ENCODE measurements around the gene STK33.

The STK33 gene

DNA sequence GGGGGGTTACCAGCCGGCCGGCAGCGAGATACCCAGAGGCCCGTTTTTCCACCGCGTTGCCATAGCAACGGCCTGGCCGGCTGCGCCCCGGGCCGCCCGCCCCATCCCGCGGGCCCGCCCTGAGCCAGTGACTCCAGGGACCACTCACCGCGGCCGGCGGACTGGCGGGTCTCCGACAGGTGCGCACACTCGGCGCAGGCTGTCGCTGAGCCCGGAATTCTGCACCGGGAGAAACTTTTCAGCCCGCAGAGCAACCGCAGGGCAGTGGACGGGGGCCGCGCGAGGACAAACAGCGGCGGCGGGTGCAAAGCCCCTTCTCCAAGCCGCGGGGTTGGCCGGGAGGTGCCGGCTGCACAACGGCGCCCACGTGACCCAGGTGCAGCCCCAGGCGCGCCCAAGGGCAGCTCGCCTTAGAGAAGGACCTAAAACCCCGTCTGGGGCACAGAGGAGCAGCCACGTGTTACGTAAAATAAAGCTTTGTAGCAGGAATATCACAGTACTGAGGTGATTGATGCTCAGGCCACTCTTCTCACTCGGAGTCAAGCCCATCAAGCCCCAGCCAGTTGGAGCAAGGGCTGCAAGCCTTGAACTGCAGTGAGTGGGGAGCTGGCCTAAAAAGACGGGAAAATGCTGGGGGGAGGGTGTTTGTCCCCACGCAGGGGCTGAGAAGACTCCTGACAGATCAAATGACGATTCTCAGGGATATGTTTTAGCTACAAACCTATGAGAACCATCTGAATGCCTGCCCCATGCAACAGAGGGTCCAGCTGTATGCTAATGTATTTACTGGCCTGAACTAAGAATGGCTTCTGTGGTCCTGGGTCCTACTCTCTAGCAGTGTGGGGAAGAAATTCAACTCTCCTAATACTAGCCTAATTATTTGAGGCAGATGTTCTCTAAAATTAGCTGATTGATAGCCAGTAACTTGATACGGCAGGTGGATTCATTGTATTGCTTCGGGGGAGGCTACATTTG, at the start of gene STK33:
Gene STK33, minus strand, starts transcription at position 294 of the 975 bp plus-strand sequence. CDS start 119,323 bp downstream, outside the sequence.
- ATAC-seq = peak; percentile 65 to 68

GRCh38 chr11:8642196-8642841, 48.3 kb upstream of the STK33 start:
- no peak for ATAC-seq

GRCh38 chr11:8641332-8641731, 47.3 kb upstream of the STK33 start:
- no peak for ATAC-seq

DNA sequence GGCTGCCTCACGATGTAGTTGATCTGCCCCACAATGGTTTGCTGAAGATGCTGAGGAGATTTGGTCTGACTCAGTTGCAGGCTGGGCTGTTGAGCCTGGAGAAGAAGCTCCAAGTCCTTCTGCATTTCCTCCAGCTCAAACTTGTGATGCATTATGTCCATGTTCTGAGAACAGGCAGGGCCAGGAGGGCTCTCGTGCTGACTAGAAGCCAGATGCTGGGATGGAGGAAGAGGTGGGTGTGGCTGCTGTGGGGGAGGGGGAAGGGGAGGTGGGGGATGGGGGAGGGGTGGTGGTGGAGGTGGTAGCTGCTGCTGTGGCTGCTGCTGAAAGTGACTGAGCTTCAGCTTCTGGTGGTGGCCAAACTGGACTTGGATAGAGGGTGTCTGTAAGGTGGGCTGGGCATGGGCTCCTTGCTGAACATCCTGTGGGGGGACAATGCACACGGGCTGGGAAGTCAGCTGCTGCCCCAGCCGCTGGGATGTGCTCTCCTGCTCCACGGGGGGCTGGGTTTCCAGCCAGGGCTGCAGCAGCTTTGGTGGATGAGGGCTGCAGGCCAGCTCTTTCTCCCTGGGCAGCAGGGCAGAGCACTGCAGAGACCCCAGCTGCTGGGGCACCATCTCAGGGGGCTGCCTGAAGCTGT, 46.4 kb upstream of the STK33 start:
- ATAC-seq = no peak

DNA sequence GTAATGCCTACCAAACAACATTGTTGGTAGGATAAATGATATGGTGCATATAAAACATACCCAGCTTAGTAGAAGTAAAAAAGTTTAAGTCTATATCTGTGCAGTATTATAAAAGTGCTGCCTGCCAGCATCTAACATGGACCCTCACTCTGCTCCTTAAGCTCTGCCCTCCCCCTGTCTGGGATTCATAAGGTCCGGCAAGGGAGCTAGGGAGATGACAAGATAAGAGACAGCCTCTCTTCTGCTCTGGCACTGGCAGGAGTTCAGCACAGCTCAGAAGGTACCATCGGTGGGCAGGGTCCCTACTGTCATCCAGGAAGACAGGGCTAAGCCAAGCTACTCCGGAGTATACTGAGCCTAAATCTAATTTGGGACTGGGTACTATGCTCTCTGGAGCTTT, 45.6 kb upstream of the STK33 start:
- no peak for ATAC-seq

GRCh38 chr11:8638300-8638699, 44.3 kb upstream of the STK33 start:
- ATAC-seq = no peak

DNA sequence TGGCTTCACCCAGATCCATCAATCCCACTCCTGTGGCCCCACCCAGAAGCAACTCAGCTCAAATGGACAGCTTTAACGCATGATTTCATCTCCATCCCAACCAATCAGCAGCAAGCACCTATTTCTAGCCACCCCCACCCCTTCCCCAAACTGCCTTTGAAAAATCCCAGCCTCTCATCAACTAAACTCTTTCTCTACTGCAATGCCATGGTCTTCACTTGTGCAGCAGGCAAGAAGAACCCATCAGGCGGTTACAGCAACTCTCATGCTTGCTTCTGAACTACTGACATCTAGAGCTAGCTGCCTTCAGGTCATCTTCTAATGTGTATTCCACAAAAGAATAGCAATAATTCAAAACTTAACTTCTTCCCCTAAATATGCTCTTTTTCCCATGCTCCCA, 42.1 kb upstream of the STK33 start:
- ATAC-seq = no peak

DNA sequence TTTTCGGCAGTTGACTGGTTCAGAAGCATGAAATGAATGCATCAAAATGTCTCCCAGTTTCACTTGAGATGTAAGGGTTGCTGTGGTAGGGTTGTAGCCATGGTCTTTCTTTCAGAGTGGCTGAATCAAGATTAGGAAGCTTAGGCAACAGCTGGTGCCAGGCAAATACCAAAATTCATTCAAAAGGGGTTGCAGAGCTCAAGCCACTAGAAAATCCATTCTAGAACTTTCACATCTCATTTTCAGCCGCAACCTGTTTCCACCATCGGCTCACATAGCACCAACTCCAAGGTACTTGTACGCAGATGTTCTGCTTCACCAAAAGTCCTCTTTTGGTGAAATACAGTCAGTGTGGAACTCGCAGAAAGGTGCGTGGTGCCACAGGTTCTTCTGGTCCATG, 40.5 kb upstream of the STK33 start:
- ATAC-seq = no peak

DNA sequence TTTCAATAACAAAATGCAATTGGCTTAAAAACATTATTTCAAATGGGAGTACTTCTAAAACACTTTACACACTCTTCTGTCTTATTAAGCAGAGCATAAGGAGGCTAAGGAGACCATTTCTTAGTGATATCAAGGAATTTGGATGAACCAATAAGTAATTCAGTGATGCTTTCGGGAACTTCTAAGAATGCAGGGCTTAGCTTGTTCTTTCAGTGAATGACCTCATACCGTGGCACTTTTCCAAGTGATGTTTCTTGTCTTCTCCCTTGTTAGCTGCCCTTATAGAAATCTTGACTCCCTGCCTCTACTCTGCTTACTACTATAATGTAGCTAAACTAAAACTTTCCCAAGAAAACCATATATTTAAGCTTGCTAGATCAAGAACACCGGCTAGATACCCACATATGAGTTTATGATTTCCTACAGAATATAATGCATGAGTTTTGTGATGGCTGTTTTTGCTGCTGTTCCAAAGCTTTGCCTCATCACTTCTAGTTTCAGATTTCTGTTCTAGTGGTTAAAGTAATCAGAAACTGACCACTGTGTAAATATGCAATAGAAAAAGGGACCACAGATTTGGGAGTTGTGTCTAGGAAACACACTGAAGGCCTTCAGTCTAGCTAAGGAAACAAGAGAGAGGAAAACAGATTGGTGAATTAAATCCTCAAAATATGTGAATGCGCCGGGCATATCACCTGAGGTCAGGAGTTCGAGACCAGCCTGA, 37.5 kb upstream of the STK33 start:
- ATAC-seq = no peak

DNA sequence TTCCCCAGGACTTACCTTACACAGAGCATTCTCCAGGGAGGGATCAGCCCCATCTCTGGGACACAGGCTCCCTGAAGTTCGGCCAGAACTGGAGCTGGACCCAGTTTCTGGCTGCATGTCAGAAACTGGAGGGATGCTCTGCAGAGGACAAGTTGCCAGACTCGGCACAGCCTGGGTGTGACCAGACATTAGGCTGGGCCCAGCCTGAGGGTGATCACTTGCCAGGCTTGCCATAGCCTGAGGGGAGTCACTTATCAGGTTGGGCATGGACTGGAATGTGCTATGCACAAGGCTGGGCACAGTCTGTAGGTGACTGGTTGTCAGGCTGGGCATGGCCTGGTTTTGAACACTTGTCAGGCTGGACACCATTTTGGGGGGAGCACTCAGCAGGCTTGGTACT, 30.7 kb upstream of the STK33 start:
- no peak for ATAC-seq

GRCh38 chr11:8621147-8621546, 27.1 kb upstream of the STK33 start:
- ATAC-seq = no peak

DNA sequence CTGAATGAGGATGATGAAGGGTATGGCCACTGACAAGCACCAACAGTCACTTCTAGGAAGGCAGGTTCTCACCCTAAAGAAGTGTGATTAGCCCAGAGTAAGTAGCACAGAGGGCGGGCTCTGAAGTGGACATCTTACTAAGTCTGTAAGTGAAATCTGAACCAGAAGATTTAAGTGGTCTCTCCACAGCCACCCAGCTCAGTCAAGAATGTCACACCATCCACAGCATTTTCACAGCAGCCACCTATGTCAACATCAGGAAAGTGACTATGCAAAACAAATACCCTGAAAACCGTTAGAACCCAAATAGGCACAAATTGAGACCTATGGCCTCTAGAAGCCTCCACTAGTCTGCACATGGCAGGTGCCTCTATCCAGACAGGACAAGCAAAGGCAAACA, 23.0 kb upstream of the STK33 start:
- no peak for ATAC-seq

DNA sequence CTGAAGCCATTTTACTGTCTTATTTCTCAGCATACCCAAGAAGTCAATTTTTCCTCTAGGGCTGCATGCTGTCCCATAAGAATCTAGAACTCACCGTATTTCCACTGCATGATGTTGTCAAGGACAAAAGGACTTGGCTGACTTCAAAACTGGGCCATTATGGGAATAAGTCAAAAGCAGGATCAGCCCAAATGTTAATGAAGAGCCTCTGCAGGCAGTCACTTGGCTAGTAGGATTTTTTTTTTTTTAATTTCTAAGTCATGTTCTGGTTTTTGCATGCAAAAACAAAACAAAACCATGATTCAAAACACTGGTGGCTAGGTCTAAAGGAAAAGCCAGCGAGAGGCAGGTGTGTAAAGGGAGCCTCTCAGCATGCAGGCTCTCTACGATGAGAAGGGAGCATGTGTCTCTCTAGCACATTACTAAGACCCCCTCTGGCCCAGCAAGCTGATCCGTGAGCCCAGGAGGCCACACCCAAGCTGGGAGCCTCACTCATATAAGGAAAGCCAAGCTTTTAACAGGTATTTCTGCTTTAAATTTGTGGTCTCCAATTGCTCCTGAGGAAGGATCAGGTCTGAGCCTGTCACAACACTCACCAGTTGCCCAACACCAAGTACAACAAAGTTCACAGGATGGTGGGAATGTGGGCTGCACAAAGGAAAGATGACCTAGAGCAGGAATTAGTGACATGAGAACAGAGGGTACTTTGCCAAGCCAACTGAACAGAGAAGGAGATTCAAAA, 21.4 kb upstream of the STK33 start:
- ATAC-seq = no peak

DNA sequence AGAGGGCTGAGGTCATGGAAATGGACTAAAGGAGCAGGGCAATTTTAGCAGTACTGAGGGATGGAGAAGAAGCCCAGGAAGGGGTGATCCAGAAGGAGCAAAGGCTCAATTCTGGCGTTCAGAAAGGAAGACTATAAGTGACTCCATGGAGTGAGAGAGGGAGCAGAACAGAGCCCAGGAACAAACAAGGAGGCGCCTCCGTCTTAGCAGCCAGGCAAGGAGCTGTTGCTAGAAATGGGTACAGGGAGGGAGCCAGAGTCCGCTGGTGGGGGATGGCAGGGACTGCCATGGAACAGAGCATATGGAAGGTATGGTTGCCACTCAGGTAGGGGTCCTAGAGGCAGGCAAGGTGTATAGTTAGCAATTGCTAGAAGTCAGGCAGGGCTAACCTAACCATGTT, 20.5 kb upstream of the STK33 start:
- ATAC-seq = no peak

- no peak for ATAC-seq
Observed at GRCh38 chr11:8613036-8613435, 19.0 kb upstream of the STK33 start.

GRCh38 chr11:8612522-8612921, 18.5 kb upstream of the STK33 start:
- no peak for ATAC-seq

DNA sequence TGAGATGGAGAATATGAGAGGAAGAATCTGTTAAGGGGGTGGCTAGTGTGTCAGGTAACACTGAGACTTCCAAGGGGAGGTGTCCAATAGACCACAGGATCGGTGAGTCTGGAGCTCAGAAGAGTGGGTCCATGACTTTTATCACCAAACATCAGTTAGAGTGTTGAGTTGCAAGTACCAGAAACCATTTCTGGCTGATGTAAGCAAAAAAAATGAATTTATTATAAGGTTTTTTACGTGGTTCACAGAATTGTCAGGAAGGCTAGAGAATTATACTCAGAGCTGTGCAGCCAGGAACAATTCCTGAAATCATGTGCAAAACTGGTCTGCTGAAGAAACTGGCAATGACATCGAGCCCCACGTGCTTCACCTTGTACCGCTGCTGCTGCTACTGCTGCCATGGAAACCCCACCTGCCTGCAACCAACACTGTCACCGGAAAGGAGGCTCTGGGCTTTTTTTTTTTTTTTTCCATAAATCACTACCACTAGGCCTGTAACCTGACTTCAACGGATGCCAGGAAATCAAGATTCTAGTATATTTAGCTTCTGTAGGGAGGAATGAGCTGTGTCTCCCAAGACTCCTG, 16.6 kb upstream of the STK33 start:
- ATAC-seq = no peak

DNA sequence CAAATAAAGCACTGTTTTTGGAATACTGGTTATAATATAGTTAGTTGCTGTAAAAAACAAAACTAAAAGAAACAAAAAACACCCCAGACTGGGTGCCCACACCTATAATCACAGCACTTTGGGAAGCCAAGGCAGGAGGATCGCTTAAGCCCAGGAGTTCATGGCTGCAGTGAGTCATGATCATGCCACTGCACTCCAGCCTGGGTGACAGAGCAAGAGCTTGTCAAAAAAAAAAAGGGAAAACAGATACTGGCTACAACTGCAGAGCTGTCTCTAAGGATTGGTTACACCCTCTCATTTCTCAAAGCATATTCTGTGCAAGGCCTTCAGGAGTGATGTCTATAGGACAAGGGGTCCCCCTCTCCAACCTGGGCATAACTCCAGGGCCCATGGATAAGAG, 14.6 kb upstream of the STK33 start:
- ATAC-seq = no peak

- no peak for ATAC-seq
Observed at GRCh38 chr11:8605971-8606563, 12.0 kb upstream of the STK33 start.

- peak in 1 of 2 donors; percentile 41 for ATAC-seq
Observed at GRCh38 chr11:8604078-8604723, 10.2 kb upstream of the STK33 start.

DNA sequence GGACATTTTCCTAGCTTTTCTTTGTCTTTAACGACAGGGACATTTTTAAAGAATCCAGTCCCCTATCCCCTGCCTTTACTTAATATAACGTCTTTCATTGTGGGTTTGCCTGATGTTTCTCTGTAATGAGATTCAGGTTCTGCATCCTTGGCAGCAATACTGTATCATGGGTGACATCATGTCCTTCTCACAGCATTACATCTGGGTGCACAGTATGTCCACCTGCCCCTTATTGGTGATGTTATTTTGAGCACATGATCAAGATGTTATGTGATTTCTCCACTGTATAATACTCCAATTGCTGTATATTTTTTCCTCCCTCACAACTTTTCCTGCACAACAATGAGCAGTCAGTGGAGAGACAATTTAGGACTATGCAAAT, 9.7 kb upstream of the STK33 start:
- ATAC-seq = no peak

Data from activated CD4-positive, CD25-positive, alpha-beta regulatory T cell treated with anti-CD3 and anti-CD28 coated beads, Interleukin-2, amount 50 U/mL, for 24 hours (primary cell).